Right lobe of liver (tissue), 4 donors: ENCODE results near the gene CLP1.

ENCODE experiments used
- CTCF ChIP-seq, 4 donors: fragments of 200-600 bp in 3 of 4; fragments of 450-650 bp in 1 of 4; IDR thresholded peaks; one replicate each; pipeline versions ENCODE4 v1.5.1 to v1.8.0; 2016 to 2022; ENCODE audit warnings: antibody characterized with exemption in 4 of 4, mild to moderate bottlenecking in 2 of 4
- POLR2A ChIP-seq: fragments of 450-650 bp; IDR thresholded peaks from one replicate; pipeline ENCODE4 v1.6.1; 2017; ENCODE audit warnings: antibody characterized with exemption, mild to moderate bottlenecking
- donor health status: DM: no; HTN: no; CAD: no.
- donor health status: DM: no; HTN: no; CAD: no.
- donor health status: DM: no; HTN: yes; CAD: no.

- no peak for TF ChIP-seq POLR2A
- TF ChIP-seq CTCF (IDR thresholded peaks at IDR 0.05), result no peak
Observed at GRCh38 chr11:57650739-57651090, 6.8 kb upstream of the CLP1 start.
